GM06990 (cell line): Measurements from ENCODE around the gene GATA5.

Source experiments
- DNase-seq: peaks from one replicate; pipeline ENCODE4 v3.0.0-alpha.2; 2011; ENCODE audit not compliant: insufficient read length; ENCODE audit errors: extremely low read depth
- H3K27me3 ChIP-seq: replicated peaks from 2 replicates; pipeline ENCODE4 v1.6.0; 2011; ENCODE audit warnings: low read length; ENCODE audit not compliant: control insufficient read depth, insufficient read depth
- H3K36me3 ChIP-seq: 2 replicates; pipeline ENCODE4 v1.5.1; 2011; ENCODE audit warnings: low read length; ENCODE audit not compliant: control insufficient read depth, insufficient read depth
- H3K4me3 ChIP-seq: replicated peaks from 2 replicates; pipeline ENCODE4 v1.5.1; 2011; ENCODE audit warnings: low read depth, mild to moderate bottlenecking, control low read depth, low read length
- TF ChIP-seq, protein P1 (sequence below): IDR thresholded peaks from 2 replicates; pipeline ENCODE4 v1.5.1; 2011; ENCODE audit warnings: low read length, control low read depth, mild to moderate bottlenecking, inconsistent platforms; ENCODE audit not compliant: insufficient read depth, poor library complexity, severe bottlenecking

The GATA5 gene

DNA sequence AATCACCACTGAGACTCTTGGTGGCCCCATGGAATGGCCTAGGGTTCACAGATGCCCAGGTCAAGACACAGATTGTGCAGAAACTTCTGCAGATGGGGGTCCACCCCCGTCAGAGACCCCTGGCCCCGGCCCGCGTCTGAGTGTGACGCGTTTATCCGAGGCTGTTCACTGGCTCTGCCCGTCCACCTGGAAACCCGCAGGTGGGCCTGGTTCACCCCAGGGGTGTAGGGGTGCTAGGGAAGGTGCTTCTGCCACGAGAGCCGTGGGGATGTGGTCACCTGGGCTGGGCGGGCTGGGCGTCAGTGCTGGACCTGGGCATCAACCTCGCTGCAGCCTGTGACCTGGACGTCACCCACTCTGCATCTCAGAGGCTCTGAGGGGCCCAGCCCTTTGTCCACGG, 39.5 kb upstream of the GATA5 start:
- H3K36me3 ChIP-seq: no peaks in the 10 kb centered on the region
- DNase-seq: no peak
- TF ChIP-seq, protein P1, sequence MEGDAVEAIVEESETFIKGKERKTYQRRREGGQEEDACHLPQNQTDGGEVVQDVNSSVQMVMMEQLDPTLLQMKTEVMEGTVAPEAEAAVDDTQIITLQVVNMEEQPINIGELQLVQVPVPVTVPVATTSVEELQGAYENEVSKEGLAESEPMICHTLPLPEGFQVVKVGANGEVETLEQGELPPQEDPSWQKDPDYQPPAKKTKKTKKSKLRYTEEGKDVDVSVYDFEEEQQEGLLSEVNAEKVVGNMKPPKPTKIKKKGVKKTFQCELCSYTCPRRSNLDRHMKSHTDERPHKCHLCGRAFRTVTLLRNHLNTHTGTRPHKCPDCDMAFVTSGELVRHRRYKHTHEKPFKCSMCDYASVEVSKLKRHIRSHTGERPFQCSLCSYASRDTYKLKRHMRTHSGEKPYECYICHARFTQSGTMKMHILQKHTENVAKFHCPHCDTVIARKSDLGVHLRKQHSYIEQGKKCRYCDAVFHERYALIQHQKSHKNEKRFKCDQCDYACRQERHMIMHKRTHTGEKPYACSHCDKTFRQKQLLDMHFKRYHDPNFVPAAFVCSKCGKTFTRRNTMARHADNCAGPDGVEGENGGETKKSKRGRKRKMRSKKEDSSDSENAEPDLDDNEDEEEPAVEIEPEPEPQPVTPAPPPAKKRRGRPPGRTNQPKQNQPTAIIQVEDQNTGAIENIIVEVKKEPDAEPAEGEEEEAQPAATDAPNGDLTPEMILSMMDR: no peak
- H3K27me3 ChIP-seq: peaks cover 1% of the 10 kb centered on the region; the same call in 1 of the 2 replicates
- H3K4me3 ChIP-seq: no peak overlapping the region

DNA sequence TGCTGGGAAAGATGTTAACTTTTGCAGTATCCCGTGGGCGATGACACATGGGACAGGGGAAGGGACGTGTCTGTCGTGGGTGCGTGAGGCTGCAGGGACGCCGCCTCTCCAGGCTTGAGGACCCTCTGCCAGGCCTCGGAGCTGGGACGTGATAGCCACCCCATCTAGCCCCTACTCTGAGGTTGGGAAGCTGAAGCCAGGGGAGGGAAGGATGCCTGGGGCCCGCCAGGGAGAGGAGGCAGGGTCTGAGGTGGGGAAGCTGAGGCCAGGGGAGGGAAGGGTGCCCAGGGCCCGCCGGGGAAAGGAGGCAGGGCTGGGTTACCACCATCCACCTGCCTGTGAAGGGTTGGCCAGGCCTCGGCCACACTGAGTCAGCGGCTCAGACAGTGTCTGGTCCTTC, 38.2 kb upstream of the GATA5 start:
- Histone ChIP-seq H3K4me3 (no peak overlapping the region), H3K27me3 (peaks cover 1% of the 10 kb centered on the region; the same call in 1 of the 2 replicates), H3K36me3 (no peaks in the 10 kb centered on the region)
- DNase-seq: no peak
- TF ChIP-seq, protein P1: no peak

DNA sequence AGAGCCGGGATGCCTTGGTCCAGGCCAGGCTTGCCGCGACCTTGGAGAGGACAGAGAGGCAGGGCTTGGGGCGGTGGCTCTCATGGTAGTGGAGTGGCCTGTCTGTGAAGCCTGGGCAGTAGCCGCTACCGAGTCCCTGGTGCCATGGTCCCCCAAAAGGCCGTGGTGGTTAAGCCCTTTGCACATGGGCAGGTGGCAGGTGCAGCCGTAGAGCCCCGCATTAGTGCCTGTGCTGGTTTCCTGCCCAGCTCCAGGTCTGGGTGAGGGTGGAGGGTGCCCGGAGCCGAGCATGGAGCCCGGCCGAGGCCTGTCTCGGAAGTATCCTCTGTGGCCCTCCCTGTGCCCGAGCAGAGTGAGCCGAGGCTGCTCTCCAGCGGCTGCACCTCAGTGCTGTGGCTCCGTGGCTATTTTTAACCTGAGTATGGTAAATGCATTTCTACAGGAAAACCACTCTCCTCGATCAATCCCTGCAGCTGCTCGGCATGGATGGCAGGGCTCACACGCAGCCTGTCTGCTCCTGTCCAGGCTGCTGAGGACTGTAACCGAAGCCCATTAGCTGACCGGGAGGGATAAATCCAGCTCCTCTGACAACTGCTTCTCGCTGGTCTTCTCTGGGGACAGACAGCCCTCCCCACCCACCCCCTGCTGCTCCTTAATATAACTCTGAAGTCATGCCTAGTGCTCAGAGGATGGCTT, 36.3 kb upstream of the GATA5 start:
- Histone ChIP-seq H3K4me3 (no peak overlapping the region), H3K27me3 (peaks cover 1% of the 10 kb centered on the region; the same call in 1 of the 2 replicates), H3K36me3 (no peaks in the 10 kb centered on the region)
- no peak for DNase-seq
- TF ChIP-seq, protein P1: no peak

DNA sequence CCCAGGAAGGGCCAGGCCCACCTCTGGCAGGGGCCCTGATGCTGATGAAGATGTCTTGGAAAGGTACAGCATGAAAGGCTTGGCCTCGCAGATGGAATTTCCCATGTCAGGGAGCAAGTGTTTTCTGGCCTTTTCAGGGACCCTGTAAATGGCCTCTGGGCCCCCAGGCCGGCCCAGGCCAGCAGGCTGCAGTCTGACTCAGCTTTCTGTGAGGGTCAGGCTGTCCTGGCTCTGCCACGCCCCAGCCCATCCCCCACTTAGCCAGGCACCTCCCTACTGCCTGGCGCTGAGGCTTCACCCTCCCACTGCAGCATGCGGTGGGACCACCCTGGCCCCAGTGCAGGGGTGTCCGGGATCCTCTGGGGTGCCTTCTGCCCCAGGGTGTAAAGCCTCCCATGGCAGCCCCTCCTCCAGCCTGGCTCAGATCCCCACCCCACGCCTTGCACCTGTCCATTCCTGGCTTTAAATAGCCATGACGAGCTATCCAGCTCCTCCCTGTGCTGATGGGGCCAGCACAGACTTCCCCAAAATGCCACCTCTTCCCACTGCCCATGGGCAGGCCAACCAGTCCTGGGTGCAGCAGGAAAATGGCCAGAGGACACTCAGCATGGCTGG, 35.6 kb upstream of the GATA5 start:
- Histone ChIP-seq H3K27me3 (peaks cover 1% of the 10 kb centered on the region; the same call in 1 of the 2 replicates), H3K36me3 (no peaks in the 10 kb centered on the region), H3K4me3 (no peak overlapping the region)
- TF ChIP-seq, protein P1: no peak
- DNase-seq: no peak

DNA sequence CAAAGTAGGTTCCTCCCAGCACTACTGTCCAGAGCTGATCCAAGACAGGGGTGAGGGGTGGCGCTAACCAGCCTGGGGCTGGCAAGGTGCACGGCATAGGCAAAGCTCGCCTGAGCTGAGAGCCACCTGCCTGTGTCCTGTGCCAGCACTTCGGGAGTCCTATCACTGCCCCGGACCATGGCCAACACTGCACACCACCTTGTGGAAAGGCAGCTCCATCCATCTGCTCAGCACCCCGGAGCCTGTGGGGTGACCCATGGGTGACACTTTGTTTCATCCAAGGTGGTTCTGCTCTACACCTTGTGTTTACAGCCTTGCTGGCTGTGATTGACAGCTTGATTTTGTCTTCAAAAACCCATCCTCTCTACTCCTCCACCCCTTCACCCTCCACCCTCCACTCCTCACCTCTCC, 32.9 kb upstream of the GATA5 start:
- no peak overlapping the region for H3K4me3 ChIP-seq
- DNase-seq: no peak
- H3K27me3 ChIP-seq: peaks cover 1% of the 10 kb centered on the region; the same call in 1 of the 2 replicates
- TF ChIP-seq, protein P1: no peak
- H3K36me3 ChIP-seq: no peaks in the 10 kb centered on the region
